Measurements from ENCODE around the gene SH3PXD2A. TPM values are rescaled to one million over a fixed set of nuclear protein-coding genes. Genes with fewer than 3 reads are reported as not detected.

The SH3PXD2A gene
- total and polyA plus RNA-seq, 10 of the 15 experiments (the other 5 are each of a cell fraction or from before 2014, with no cell fraction given) = 0.63 to 14.0 (median 4.4) TPM

GRCh38 chr10:103589074-103589630 is 266.2 kb downstream of the SH3PXD2A start:
- no peaks in the 10 kb centered on the region for H3K79me2 ChIP-seq (ENCODE audit: control insufficient read depth, insufficient read depth, low read length)
- TF ChIP-seq PAX8 (IDR thresholded peaks at IDR 0.05) (no peak), BMI1 (IDR thresholded peaks at IDR 0.05; ENCODE audit: borderline replicate concordance) (no peak), PRDM15 (CRISPR knock-in tag; IDR thresholded peaks at IDR 0.05) (no peak), RAD21 (IDR thresholded peaks at IDR 0.05; ENCODE audit: insufficient read depth, low read depth, low read length) (no peak), EED (IDR thresholded peaks at IDR 0.05; ENCODE audit: low read depth) (no peak), ATF2 (IDR thresholded peaks at IDR 0.05; ENCODE audit: low read length) (no peak), IRF5 (IDR thresholded peaks at IDR 0.05; ENCODE audit: borderline replicate concordance) (no peak), RELA (IDR thresholded peaks at IDR 0.05; ENCODE audit: borderline replicate concordance, partially characterized antibody) (no peak), RFX5 (IDR thresholded peaks at IDR 0.05; ENCODE audit: low read depth, low read length) (no peak), ESRRA (IDR thresholded peaks at IDR 0.05; ENCODE audit: low read length) (no peak), MTA2 (IDR thresholded peaks at IDR 0.05; ENCODE audit: low read depth) (no peak), HDGF (IDR thresholded peaks at IDR 0.05) (no peak), STAT3 (IDR thresholded peaks at IDR 0.05; ENCODE audit: low read depth, low read length) (no peak), MEF2B (IDR thresholded peaks at IDR 0.05; ENCODE audit: partially characterized antibody, poor library complexity, severe bottlenecking) (no peak), ZNF687 (IDR thresholded peaks at IDR 0.05) (no peak)

More at GRCh38 chr10:103589074-103589630, 266.2 kb downstream of the SH3PXD2A start:
- Histone ChIP-seq H3K4me3 (no peak overlapping the region), H2AFZ (ENCODE audit: control insufficient read depth, low read depth, low read length) (no peak overlapping the region), H3K9me3 (replicated peaks; ENCODE audit: control insufficient read depth, insufficient read depth, low read length) (no peaks in the 10 kb centered on the region; the same call in 2 of the 3 replicates), H3K4me2 (ENCODE audit: control insufficient read depth, insufficient read depth) (no peak overlapping the region), H3K9ac (ENCODE audit: control insufficient read depth, insufficient read depth, low read length) (no peak overlapping the region), H3K27ac (ENCODE audit: control insufficient read depth, insufficient read depth) (no peak overlapping the region), H3K4me1 (ENCODE audit: control insufficient read depth, insufficient read depth, low read length) (0 out of 2 replicates have a peak, but pooled peaks cover 5% of the 10 kb centered on the region), H4K20me1 (ENCODE audit: control insufficient read depth, insufficient read depth) (no peaks in the 10 kb centered on the region), H3K36me3 (ENCODE audit: control insufficient read depth in 2 of 2, insufficient read depth in 2 of 2, low read length in 1 of 2) (no peaks in the 10 kb centered on the region), H3K27me3 (replicated peaks in 1 of 2; ENCODE audit: control insufficient read depth in 2 of 2, insufficient read depth in 2 of 2, low read length in 1 of 2) (no peaks in the 10 kb centered on the region)
- BruUV-seq (replicated peaks) = no TSS peak
- ChIA-PET POLR2A (no interaction called here), RAD21 (ENCODE audit: unreplicated experiment) (no interaction called here), SMC1A (ENCODE audit: uncharacterized antibody, unreplicated experiment) (no interaction called here), CTCF (interaction anchor here (0.6 to 1.6 kb wide), 3 partner anchors 14 to 103 kb away, joined by 3 to 6 read pairs (median 4); no protein-coding TSS in a partner anchor)
- DNase-seq (ENCODE audit: low read depth, low spot score) (no peak), ATAC-seq (no peak), FAIRE-seq (no peak)
- in situ Hi-C loops (cut with MboI) = no loop called here
- intact Hi-C loops (cut with micrococcal nuclease; ENCODE audit: unreplicated experiment) = no loop called here
- WGBS (ENCODE audit: insufficient coverage, insufficient replicate concordance, low lambda C conversion rate, missing lambda C conversion rate) = 76% methylated on average over 15 of the region's 15 CpGs

Data from GM12878 (cell line).